ENCODE results near the gene VAMP8.
"Not testable (repeated sequence)": the region's sequence is repeated elsewhere in the genome, so short reads cannot be mapped to it uniquely, and the experiment has no call there.

DNA sequence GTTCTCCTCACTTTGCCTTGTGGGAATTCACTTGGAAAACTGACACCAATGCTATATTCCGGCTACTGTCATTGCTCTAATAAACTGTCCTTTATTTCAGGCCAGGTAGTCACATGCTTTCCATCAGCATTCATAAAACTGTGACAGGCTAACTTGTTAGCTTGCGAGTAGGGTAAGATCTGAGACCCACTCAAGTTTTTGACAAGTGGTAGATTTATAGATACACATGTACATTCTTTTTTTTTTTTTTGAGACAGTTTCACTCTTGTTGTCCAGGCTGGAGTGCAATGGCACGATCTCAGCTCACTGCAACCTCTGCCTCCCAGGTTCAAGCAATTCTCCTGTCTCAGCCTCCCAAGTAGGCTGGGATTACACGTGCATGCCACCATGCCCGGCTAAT lies 40.3 kb downstream of the VAMP8 start:
- TF ChIP-seq CTCF (IDR thresholded peaks at IDR 0.05); CBFB (CRISPR knock-in tag; IDR thresholded peaks at IDR 0.05; ENCODE audit: low read depth); ZNF281 (CRISPR knock-in tag; IDR thresholded peaks at IDR 0.05); SMAD4 (CRISPR knock-in tag; IDR thresholded peaks at IDR 0.05); FOXP1 (CRISPR knock-in tag; IDR thresholded peaks at IDR 0.05; ENCODE audit: borderline replicate concordance); ZNF138 (CRISPR knock-in tag; conservative IDR thresholded peaks at IDR 0.05); ZNF263 (CRISPR knock-in tag; IDR thresholded peaks at IDR 0.05; ENCODE audit: low read depth); TEAD1 (CRISPR knock-in tag; IDR thresholded peaks at IDR 0.05); FOXK1 (CRISPR knock-in tag; IDR thresholded peaks at IDR 0.05): not testable (repeated sequence)
- TF ChIP-seq, protein P1, sequence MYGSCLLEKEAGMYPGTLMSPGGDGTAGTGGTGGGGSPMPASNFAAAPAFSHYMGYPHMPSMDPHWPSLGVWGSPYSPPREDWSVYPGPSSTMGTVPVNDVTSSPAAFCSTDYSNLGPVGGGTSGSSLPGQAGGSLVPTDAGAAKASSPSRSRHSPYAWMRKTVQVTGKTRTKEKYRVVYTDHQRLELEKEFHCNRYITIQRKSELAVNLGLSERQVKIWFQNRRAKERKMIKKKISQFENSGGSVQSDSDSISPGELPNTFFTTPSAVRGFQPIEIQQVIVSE (CRISPR knock-in tag; IDR thresholded peaks at IDR 0.05; ENCODE audit: borderline replicate concordance): not testable (repeated sequence)
